ENCODE measurements around the gene WWC2. TPM values are rescaled to one million over a fixed set of nuclear protein-coding genes. Genes with fewer than 3 reads are reported as not detected.

Gene WWC2
- total and polyA plus RNA-seq, 2 experiments from 2014 or later: 33.2 to 48.3 TPM

- in situ Hi-C loops (cut with MboI): loop anchor here (5.0 kb wide), 1 partner anchor 183 kb away; no protein-coding TSS in a partner anchor
- no peaks in the 10 kb centered on the region for H3K36me3 ChIP-seq (ENCODE audit: low read depth)
- TF ChIP-seq EZH2 (IDR thresholded peaks at IDR 0.05; ENCODE audit: insufficient read depth, poor library complexity, severe bottlenecking) (no peak), EZH2phosphoT487 (IDR thresholded peaks at IDR 0.05; ENCODE audit: insufficient read depth, low read depth) (no peak)
- H3K4me1 ChIP-seq (ENCODE audit: insufficient read depth): peaks cover 23% of the 10 kb centered on the region
- DNase-seq: peak; percentile 53
- H3K79me2 ChIP-seq (ENCODE audit: insufficient read depth): no peaks in the 10 kb centered on the region
- H3K9ac ChIP-seq: no peak overlapping the region
- no peaks in the 10 kb centered on the region for H3K9me2 ChIP-seq (ENCODE audit: insufficient read depth)
- H3K9me3 ChIP-seq (ENCODE audit: low read depth): no peaks in the 10 kb centered on the region
- no peak overlapping the region for H2AFZ ChIP-seq
- 0 out of 2 replicates have a peak, but pooled peaks cover 6% of the 10 kb centered on the region for H3F3A ChIP-seq (ENCODE audit: insufficient read depth)
- H3K27ac ChIP-seq: no peak overlapping the region
- no peaks in the 10 kb centered on the region for H4K20me1 ChIP-seq (ENCODE audit: insufficient read depth)
- H3K27me3 ChIP-seq (replicated peaks; ENCODE audit: insufficient read depth): no peaks in the 10 kb centered on the region
- WGBS, 2 experiments (ENCODE audit: low coverage in 1 of 2, low lambda C conversion rate in 2 of 2, missing lambda C conversion rate in 2 of 2): 90 to 95% methylated on average over 7 of the region's 7 CpGs
- peak overlapping the region; percentile 13 for H3K4me2 ChIP-seq (ENCODE audit: unreplicated experiment)
- H3K4me3 ChIP-seq: no peak overlapping the region
Observed at GRCh38 chr4:183074288-183074990, 24.6 kb upstream of the WWC2 start.

DNA sequence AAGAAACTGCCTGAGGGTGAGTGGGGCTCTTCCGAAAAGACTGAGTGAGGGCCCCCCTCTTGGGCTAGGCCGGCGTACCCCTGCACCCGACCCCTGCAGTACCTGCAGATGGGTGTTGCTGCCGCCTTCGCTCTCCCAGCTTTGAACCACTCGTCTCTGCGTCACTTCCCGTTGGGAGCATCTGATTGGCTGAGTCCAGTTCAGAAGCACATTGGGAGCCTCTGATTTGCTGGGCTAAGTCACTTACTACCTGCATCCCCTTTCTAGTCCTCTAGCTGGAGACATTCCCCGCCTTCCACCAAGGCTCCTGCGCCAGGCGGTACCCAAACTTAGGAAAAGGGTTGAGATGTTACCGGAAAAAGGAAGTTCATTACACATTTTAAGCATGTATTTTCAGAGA, 20.4 kb upstream of the WWC2 start:
- in situ Hi-C loops (cut with MboI): no loop called here
- no peaks in the 10 kb centered on the region for H3K36me3 ChIP-seq (ENCODE audit: low read depth)
- no peaks in the 10 kb centered on the region for H4K20me1 ChIP-seq (ENCODE audit: insufficient read depth)
- H3F3A ChIP-seq (ENCODE audit: insufficient read depth): 0 out of 2 replicates have a peak, but pooled peaks cover 6% of the 10 kb centered on the region
- no peak overlapping the region for H2AFZ ChIP-seq
- H3K27ac ChIP-seq: no peak overlapping the region
- H3K4me1 ChIP-seq (ENCODE audit: insufficient read depth): peaks cover 22% of the 10 kb centered on the region
- H3K4me2 ChIP-seq (ENCODE audit: unreplicated experiment): no peak overlapping the region
- no peaks in the 10 kb centered on the region for H3K27me3 ChIP-seq (replicated peaks; ENCODE audit: insufficient read depth)
- H3K9me2 ChIP-seq (ENCODE audit: insufficient read depth): no peaks in the 10 kb centered on the region
- no peak overlapping the region for H3K4me3 ChIP-seq
- DNase-seq: no peak
- TF ChIP-seq EZH2phosphoT487 (IDR thresholded peaks at IDR 0.05; ENCODE audit: insufficient read depth, low read depth) (no peak), EZH2 (IDR thresholded peaks at IDR 0.05; ENCODE audit: insufficient read depth, poor library complexity, severe bottlenecking) (no peak)
- H3K9ac ChIP-seq: no peak overlapping the region
- WGBS, 2 experiments (ENCODE audit: low coverage in 1 of 2, low lambda C conversion rate in 2 of 2, missing lambda C conversion rate in 2 of 2): 94% methylated on average over 13 of the region's 13 CpGs
- no peaks in the 10 kb centered on the region for H3K9me3 ChIP-seq (ENCODE audit: low read depth)
- no peaks in the 10 kb centered on the region for H3K79me2 ChIP-seq (ENCODE audit: insufficient read depth)

GRCh38 chr4:183080372-183081115, 18.5 kb upstream of the WWC2 start:
- Histone ChIP-seq H2AFZ (no peak overlapping the region), H3K27me3 (replicated peaks; ENCODE audit: insufficient read depth) (no peaks in the 10 kb centered on the region), H3K79me2 (ENCODE audit: insufficient read depth) (no peaks in the 10 kb centered on the region), H3K4me3 (no peak overlapping the region), H3K36me3 (ENCODE audit: low read depth) (no peaks in the 10 kb centered on the region), H3F3A (ENCODE audit: insufficient read depth) (no peaks in the 10 kb centered on the region), H3K9me3 (ENCODE audit: low read depth) (no peaks in the 10 kb centered on the region), H3K4me2 (ENCODE audit: unreplicated experiment) (no peak overlapping the region), H3K9me2 (ENCODE audit: insufficient read depth) (no peaks in the 10 kb centered on the region), H3K27ac (no peak overlapping the region), H4K20me1 (ENCODE audit: insufficient read depth) (no peaks in the 10 kb centered on the region), H3K9ac (no peak overlapping the region), H3K4me1 (ENCODE audit: insufficient read depth) (0 out of 2 replicates have a peak, but pooled peaks cover 4% of the 10 kb centered on the region)
- no peak for DNase-seq
- in situ Hi-C loops (cut with MboI): no loop called here
- TF ChIP-seq EZH2phosphoT487 (IDR thresholded peaks at IDR 0.05; ENCODE audit: insufficient read depth, low read depth): no peak
- TF ChIP-seq EZH2 (IDR thresholded peaks at IDR 0.05; ENCODE audit: insufficient read depth, poor library complexity, severe bottlenecking): no peak
- 51 to 53% methylated on average over 4 of the region's 4 CpGs for WGBS, 2 experiments (ENCODE audit: low coverage in 1 of 2, low lambda C conversion rate in 2 of 2, missing lambda C conversion rate in 2 of 2)

- Histone ChIP-seq H3K4me3 (no peak overlapping the region), H3F3A (ENCODE audit: insufficient read depth) (no peaks in the 10 kb centered on the region), H3K4me2 (ENCODE audit: unreplicated experiment) (no peak overlapping the region), H3K9me3 (ENCODE audit: low read depth) (no peaks in the 10 kb centered on the region), H3K79me2 (ENCODE audit: insufficient read depth) (no peaks in the 10 kb centered on the region), H3K27me3 (replicated peaks; ENCODE audit: insufficient read depth) (no peaks in the 10 kb centered on the region), H3K9me2 (ENCODE audit: insufficient read depth) (no peaks in the 10 kb centered on the region), H3K27ac (no peak overlapping the region), H3K9ac (no peak overlapping the region), H4K20me1 (ENCODE audit: insufficient read depth) (no peaks in the 10 kb centered on the region), H3K36me3 (ENCODE audit: low read depth) (no peaks in the 10 kb centered on the region), H2AFZ (peak overlapping the region; percentile 9; the same call in 1 of the 2 replicates), H3K4me1 (ENCODE audit: insufficient read depth) (0 out of 2 replicates have a peak, but pooled peaks cover 4% of the 10 kb centered on the region)
- no peak for TF ChIP-seq EZH2phosphoT487 (IDR thresholded peaks at IDR 0.05; ENCODE audit: insufficient read depth, low read depth)
- no peak for TF ChIP-seq EZH2 (IDR thresholded peaks at IDR 0.05; ENCODE audit: insufficient read depth, poor library complexity, severe bottlenecking)
- 11 to 13% methylated on average over 3 of the region's 3 CpGs for WGBS, 2 experiments (ENCODE audit: low coverage in 1 of 2, low lambda C conversion rate in 2 of 2, missing lambda C conversion rate in 2 of 2)
- no peak for DNase-seq
- in situ Hi-C loops (cut with MboI): no loop called here
Observed at GRCh38 chr4:183081116-183081469, 18.0 kb upstream of the WWC2 start.
